Parathyroid adenoma (tissue), 2 donors: ENCODE results near the gene CRNN.

Source experiments
- H2AFZ ChIP-seq: fragments of 300-600 bp; sonication (generic); one replicate; pipeline ENCODE4 v1.7.0; 2017; ENCODE audit warnings: antibody characterized with exemption, mild to moderate bottlenecking
- H3K27ac ChIP-seq: fragments of 300-600 bp; sonication (generic); one replicate; pipeline ENCODE4 v1.7.0; 2017
- H3K27me3 ChIP-seq: fragments of 300-600 bp; sonication (generic); one replicate; pipeline ENCODE4 v1.7.0; 2017; ENCODE audit warnings: low read length; ENCODE audit not compliant: control insufficient read depth, insufficient read depth
- H3K36me3 ChIP-seq: fragments of 300-600 bp; sonication (generic); one replicate; pipeline ENCODE4 v1.7.0; 2017; ENCODE audit warnings: low read length; ENCODE audit not compliant: control insufficient read depth, insufficient read depth
- H3K4me1 ChIP-seq: fragments of 300-600 bp; sonication (generic); one replicate; pipeline ENCODE4 v1.7.0; 2017; ENCODE audit warnings: control low read depth
- H3K4me2 ChIP-seq: fragments of 300-600 bp; sonication (generic); one replicate; pipeline ENCODE4 v1.7.0; 2017; ENCODE audit warnings: low read length
- H3K4me3 ChIP-seq: fragments of 300-600 bp; sonication (generic); one replicate; pipeline ENCODE4 v1.7.0; 2017; ENCODE audit warnings: low read depth, low read length
- H3K79me2 ChIP-seq: fragments of 300-600 bp; sonication (generic); one replicate; pipeline ENCODE4 v1.7.0; 2017; ENCODE audit warnings: control low read depth
- H3K9ac ChIP-seq: fragments of 300-600 bp; sonication (generic); one replicate; pipeline ENCODE4 v1.7.0; 2017; ENCODE audit warnings: mild to moderate bottlenecking
- H3K9me3 ChIP-seq: fragments of 300-600 bp; sonication (generic); one replicate; pipeline ENCODE4 v1.7.0; 2017; ENCODE audit warnings: low read length; ENCODE audit not compliant: control insufficient read depth
- CTCF ChIP-seq: fragments of 300-600 bp; sonication (generic); IDR thresholded peaks from one replicate; pipeline ENCODE4 v1.7.0; 2017; ENCODE audit warnings: antibody characterized with exemption, mild to moderate bottlenecking
- donor health status: primary hyperparathyroidism.

CRNN gene

GRCh38 chr1:152388889-152389288 is 25.2 kb downstream of the CRNN start:
- Histone ChIP-seq H3K4me2 (no peak overlapping the region), H3K9ac (no peak overlapping the region), H3K27me3 (no peaks in the 10 kb centered on the region), H3K36me3 (no peaks in the 10 kb centered on the region), H3K79me2 (no peaks in the 10 kb centered on the region), H3K4me3 (no peak overlapping the region), H3K9me3 (no peaks in the 10 kb centered on the region), H3K27ac (no peak overlapping the region), H2AFZ (no peak overlapping the region), H3K4me1 (peaks cover 7% of the 10 kb centered on the region)
- TF ChIP-seq CTCF = no peak

DNA sequence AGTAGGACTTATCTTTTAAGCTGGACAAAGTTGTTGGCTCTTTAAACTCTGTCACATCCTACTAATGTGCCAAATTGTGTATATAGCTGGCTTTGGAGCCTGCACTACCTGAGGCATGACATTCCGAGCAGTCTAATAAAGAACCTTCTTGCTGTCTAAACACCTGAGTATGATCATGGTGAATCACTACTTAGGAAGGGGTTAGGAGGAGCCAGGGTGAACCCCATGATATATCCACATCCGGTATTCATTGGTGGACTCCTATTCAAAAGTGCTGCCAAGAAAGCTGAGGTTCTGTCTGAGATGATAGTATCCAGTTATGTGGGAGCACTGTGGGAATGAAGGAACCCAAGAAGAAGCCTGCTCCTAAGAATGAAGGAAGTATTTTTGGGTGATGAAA is 27.1 kb downstream of the CRNN start:
- Histone ChIP-seq H3K79me2 (no peaks in the 10 kb centered on the region), H3K4me2 (no peak overlapping the region), H3K4me3 (no peak overlapping the region), H3K4me1 (no peaks in the 10 kb centered on the region), H3K27me3 (no peaks in the 10 kb centered on the region), H3K27ac (no peak overlapping the region), H2AFZ (no peak overlapping the region), H3K9ac (no peak overlapping the region), H3K9me3 (no peaks in the 10 kb centered on the region), H3K36me3 (no peaks in the 10 kb centered on the region)
- TF ChIP-seq CTCF = no peak

DNA sequence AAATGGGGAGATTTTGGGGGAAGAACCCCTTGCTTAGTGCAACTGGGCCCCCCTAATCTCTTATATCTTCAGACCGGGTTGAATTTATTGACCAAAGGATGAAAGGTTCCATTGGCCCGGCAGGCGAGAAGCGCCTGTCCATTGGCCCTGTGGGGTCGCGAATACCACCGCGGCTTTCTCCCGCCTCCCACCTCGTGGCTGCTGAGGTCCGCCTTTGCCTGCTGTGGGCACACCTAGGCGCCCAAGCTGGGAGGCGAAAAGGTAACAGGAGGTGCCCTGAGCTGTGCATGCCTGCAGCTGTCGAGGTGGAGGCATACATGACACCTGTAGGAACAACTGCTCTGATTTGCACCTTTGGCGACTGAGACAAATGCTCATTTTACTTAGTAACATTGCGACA is 33.1 kb downstream of the CRNN start:
- H3K79me2 ChIP-seq = no peaks in the 10 kb centered on the region
- no peak overlapping the region for H3K4me3 ChIP-seq
- no peak for TF ChIP-seq CTCF
- H3K4me2 ChIP-seq = no peak overlapping the region
- H3K9me3 ChIP-seq = no peaks in the 10 kb centered on the region
- H3K36me3 ChIP-seq = no peaks in the 10 kb centered on the region
- H3K27ac ChIP-seq = no peak overlapping the region
- no peaks in the 10 kb centered on the region for H3K27me3 ChIP-seq
- no peaks in the 10 kb centered on the region for H3K4me1 ChIP-seq
- no peak overlapping the region for H2AFZ ChIP-seq
- H3K9ac ChIP-seq = no peak overlapping the region

- H3K9me3 ChIP-seq = no peaks in the 10 kb centered on the region
- H3K79me2 ChIP-seq = no peaks in the 10 kb centered on the region
- H3K27ac ChIP-seq = no peak overlapping the region
- no peak overlapping the region for H2AFZ ChIP-seq
- H3K4me1 ChIP-seq = no peaks in the 10 kb centered on the region
- TF ChIP-seq CTCF = no peak
- no peaks in the 10 kb centered on the region for H3K36me3 ChIP-seq
- H3K4me3 ChIP-seq = no peak overlapping the region
- H3K27me3 ChIP-seq = no peaks in the 10 kb centered on the region
- no peak overlapping the region for H3K4me2 ChIP-seq
- no peak overlapping the region for H3K9ac ChIP-seq
These were observed 39.6 kb downstream of the CRNN start for GRCh38 chr1:152374451-152374850.

DNA sequence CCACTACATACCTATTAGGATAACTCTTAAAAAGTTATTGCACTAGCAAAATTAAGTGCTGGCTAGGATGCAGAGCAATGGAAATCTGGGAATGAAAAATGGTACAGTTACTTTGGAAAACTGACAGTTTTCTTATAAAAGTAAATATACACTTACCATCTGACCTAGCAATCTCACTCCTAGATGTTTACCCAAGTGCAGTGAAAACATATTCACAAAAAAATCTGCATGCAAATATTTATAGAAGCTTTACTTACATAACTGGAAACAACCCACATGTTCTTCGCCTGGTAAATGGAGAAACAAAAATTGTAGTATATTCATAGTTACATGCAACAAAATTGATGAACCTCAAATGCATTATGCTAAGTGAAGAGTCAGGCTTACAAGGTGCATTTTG is 41.4 kb downstream of the CRNN start:
- Histone ChIP-seq H3K36me3 (no peaks in the 10 kb centered on the region), H3K4me3 (no peak overlapping the region), H3K9ac (no peak overlapping the region), H3K9me3 (no peaks in the 10 kb centered on the region), H3K4me2 (no peak overlapping the region), H3K4me1 (no peaks in the 10 kb centered on the region), H2AFZ (no peak overlapping the region), H3K79me2 (no peaks in the 10 kb centered on the region), H3K27me3 (no peaks in the 10 kb centered on the region), H3K27ac (no peak overlapping the region)
- TF ChIP-seq CTCF = no peak
